Fibroblast of lung (primary cell): ENCODE measurements around the gene CYP19A1. TPM values are rescaled to one million over a fixed set of nuclear protein-coding genes. Genes with fewer than 3 reads are reported as not detected.

ENCODE experiments used
- DNase-seq, 2 donors: peaks; one replicate each; pipeline versions ENCODE4 v3.0.0 to v3.0.0-alpha.2; 2010; ENCODE audit warnings: low read depth in 2 of 2
- H2AFZ ChIP-seq: 2 replicates; pipeline ENCODE4 v1.5.1; 2012; ENCODE audit warnings: low read length, control low read depth, inconsistent platforms
- H3K27ac ChIP-seq: 2 replicates; pipeline ENCODE4 v1.5.1; 2011; ENCODE audit warnings: low read length, control low read depth; ENCODE audit not compliant: insufficient read depth
- H3K27me3 ChIP-seq: 2 replicates; pipeline ENCODE4 v1.5.1; 2011; ENCODE audit warnings: mild to moderate bottlenecking, low read length; ENCODE audit not compliant: control insufficient read depth, insufficient read depth
- H3K36me3 ChIP-seq: 2 replicates; pipeline ENCODE4 v1.5.1; 2011; ENCODE audit warnings: low read length; ENCODE audit not compliant: control insufficient read depth, insufficient read depth
- H3K4me1 ChIP-seq: 2 replicates; pipeline ENCODE4 v1.5.1; 2011; ENCODE audit warnings: low read length; ENCODE audit not compliant: control insufficient read depth, insufficient read depth; ENCODE audit errors: extremely low read depth
- H3K4me2 ChIP-seq: 2 replicates; pipeline ENCODE4 v1.5.1; 2011; ENCODE audit warnings: low read length, control low read depth; ENCODE audit not compliant: insufficient read depth; ENCODE audit errors: extremely low read depth
- H3K4me3 ChIP-seq, 4 experiments: fragments of 200-600 bp in 1 of 4; sonication (generic) in 1 of 4; replicated peaks in 1 of 4; 2 replicates each; pipeline ENCODE4 v1.5.1; 2011 to 2016; ENCODE audit warnings: low read length in 4 of 4, low read depth in 3 of 4, mild to moderate bottlenecking in 3 of 4, control low read depth in 2 of 4, inconsistent platforms in 1 of 4, mixed read lengths in 1 of 4; ENCODE audit not compliant: insufficient read depth in 1 of 4; ENCODE audit errors: control extremely low read depth in 1 of 4
- H3K79me2 ChIP-seq: 2 replicates; pipeline ENCODE4 v1.5.1; 2012; ENCODE audit warnings: mild to moderate bottlenecking, low read length, inconsistent platforms; ENCODE audit not compliant: control insufficient read depth, insufficient read depth
- H3K9ac ChIP-seq: 2 replicates; pipeline ENCODE4 v1.5.1; 2011; ENCODE audit warnings: mild to moderate bottlenecking, low read length, control low read depth; ENCODE audit not compliant: insufficient read depth
- H3K9me3 ChIP-seq: 2 replicates; pipeline ENCODE4 v1.5.1; 2012; ENCODE audit warnings: low read depth, low read length; ENCODE audit not compliant: control insufficient read depth, insufficient read depth
- H4K20me1 ChIP-seq: 2 replicates; pipeline ENCODE4 v1.5.1; 2011; ENCODE audit warnings: low read length; ENCODE audit not compliant: control insufficient read depth, insufficient read depth; ENCODE audit errors: extremely low read depth
- EZH2 ChIP-seq: IDR thresholded peaks from 2 replicates; pipeline ENCODE4 v1.5.1; 2012; ENCODE audit warnings: low read length, control low read depth, mild to moderate bottlenecking; ENCODE audit errors: missing control alignments
- polyA plus RNA-seq, 2 donors: library from polyadenylated mRNA; depleted of rRNA in 1 of 2; stranded (reverse) in 1 of 2; unstranded in 1 of 2; fragments of >200 nt; gene quantifications; 2 replicates each; pipeline ENCODE4 v1.2.1, GENCODE V29; 2011 to 2012; ENCODE audit warnings: missing spikeins in 1 of 2
- total RNA-seq: library from RNA; depleted of rRNA; stranded (reverse); fragments of >200 nt; gene quantifications from 2 replicates; pipeline ENCODE4 v1.2.1, GENCODE V29; 2014
- TF ChIP-seq, protein P1 (sequence below), 2 donors: IDR thresholded peaks in 1 of 2; conservative IDR thresholded peaks in 1 of 2; 1 replicate in 1 of 2; 2 replicates in 1 of 2; pipeline ENCODE4 v1.5.1; 2011 to 2012; ENCODE audit warnings: low read length in 2 of 2, control low read depth in 1 of 2, inconsistent platforms in 1 of 2, low read depth in 1 of 2, mild to moderate bottlenecking in 1 of 2

CYP19A1 gene
- total and polyA plus RNA-seq, 2 donors (not counting 1 experiment from before 2014, with no cell fraction given): 0.16 to 2.3 TPM

GRCh38 chr15:51377038-51377786 lies 38.8 kb upstream of the CYP19A1 start:
- no peaks in the 10 kb centered on the region for H3K27me3 ChIP-seq
- H3K36me3 ChIP-seq: no peaks in the 10 kb centered on the region
- H3K9me3 ChIP-seq: no peaks in the 10 kb centered on the region
- H3K4me3 ChIP-seq: peak overlapping the region in 1 of 4 experiments; percentile 37
- no peak overlapping the region for H3K9ac ChIP-seq
- peak overlapping the region; percentile 84 for H3K27ac ChIP-seq
- TF ChIP-seq EZH2: no peak
- TF ChIP-seq, protein P1, sequence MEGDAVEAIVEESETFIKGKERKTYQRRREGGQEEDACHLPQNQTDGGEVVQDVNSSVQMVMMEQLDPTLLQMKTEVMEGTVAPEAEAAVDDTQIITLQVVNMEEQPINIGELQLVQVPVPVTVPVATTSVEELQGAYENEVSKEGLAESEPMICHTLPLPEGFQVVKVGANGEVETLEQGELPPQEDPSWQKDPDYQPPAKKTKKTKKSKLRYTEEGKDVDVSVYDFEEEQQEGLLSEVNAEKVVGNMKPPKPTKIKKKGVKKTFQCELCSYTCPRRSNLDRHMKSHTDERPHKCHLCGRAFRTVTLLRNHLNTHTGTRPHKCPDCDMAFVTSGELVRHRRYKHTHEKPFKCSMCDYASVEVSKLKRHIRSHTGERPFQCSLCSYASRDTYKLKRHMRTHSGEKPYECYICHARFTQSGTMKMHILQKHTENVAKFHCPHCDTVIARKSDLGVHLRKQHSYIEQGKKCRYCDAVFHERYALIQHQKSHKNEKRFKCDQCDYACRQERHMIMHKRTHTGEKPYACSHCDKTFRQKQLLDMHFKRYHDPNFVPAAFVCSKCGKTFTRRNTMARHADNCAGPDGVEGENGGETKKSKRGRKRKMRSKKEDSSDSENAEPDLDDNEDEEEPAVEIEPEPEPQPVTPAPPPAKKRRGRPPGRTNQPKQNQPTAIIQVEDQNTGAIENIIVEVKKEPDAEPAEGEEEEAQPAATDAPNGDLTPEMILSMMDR (conservative IDR thresholded peaks at IDR 0.05 in 1 of 2, IDR thresholded peaks at IDR 0.05 in 1 of 2; ENCODE audit: low read depth in 1 of 2, low read length in 2 of 2): no peak
- DNase-seq: peak; percentile 83 to 94
- H3K4me2 ChIP-seq: peak overlapping the region; percentile 20
- H2AFZ ChIP-seq: no peak overlapping the region
- no peaks in the 10 kb centered on the region for H3K4me1 ChIP-seq
- H4K20me1 ChIP-seq: no peaks in the 10 kb centered on the region
- H3K79me2 ChIP-seq: no peaks in the 10 kb centered on the region

GRCh38 chr15:51375966-51376640 lies 37.7 kb upstream of the CYP19A1 start:
- no peaks in the 10 kb centered on the region for H3K79me2 ChIP-seq
- no peaks in the 10 kb centered on the region for H4K20me1 ChIP-seq
- H3K9me3 ChIP-seq: no peaks in the 10 kb centered on the region
- TF ChIP-seq, protein P1 (conservative IDR thresholded peaks at IDR 0.05 in 1 of 2, IDR thresholded peaks at IDR 0.05 in 1 of 2; ENCODE audit: low read depth in 1 of 2, low read length in 2 of 2): no peak
- TF ChIP-seq EZH2: no peak
- H3K27me3 ChIP-seq: no peaks in the 10 kb centered on the region
- peak overlapping the region; percentile 53 for H3K27ac ChIP-seq
- peak; percentile 52 to 67 for DNase-seq
- no peak overlapping the region for H2AFZ ChIP-seq
- H3K4me3 ChIP-seq: no peak overlapping the region
- no peaks in the 10 kb centered on the region for H3K36me3 ChIP-seq
- no peaks in the 10 kb centered on the region for H3K4me1 ChIP-seq
- H3K4me2 ChIP-seq: no peak overlapping the region
- no peak overlapping the region for H3K9ac ChIP-seq

- H3K9me3 ChIP-seq: no peaks in the 10 kb centered on the region
- DNase-seq: no peak
- H2AFZ ChIP-seq: no peak overlapping the region
- H3K4me2 ChIP-seq: no peak overlapping the region
- no peaks in the 10 kb centered on the region for H3K27me3 ChIP-seq
- H3K79me2 ChIP-seq: no peaks in the 10 kb centered on the region
- H3K9ac ChIP-seq: no peak overlapping the region
- peaks cover 6% of the 10 kb centered on the region for H3K4me1 ChIP-seq
- no peak overlapping the region for H3K4me3 ChIP-seq
- no peak for TF ChIP-seq EZH2
- TF ChIP-seq, protein P1 (conservative IDR thresholded peaks at IDR 0.05 in 1 of 2, IDR thresholded peaks at IDR 0.05 in 1 of 2; ENCODE audit: low read depth in 1 of 2, low read length in 2 of 2): no peak
- H3K27ac ChIP-seq: no peak overlapping the region
- no peaks in the 10 kb centered on the region for H4K20me1 ChIP-seq
- no peaks in the 10 kb centered on the region for H3K36me3 ChIP-seq
Measured at GRCh38 chr15:51374131-51374530, 35.7 kb upstream of the CYP19A1 start.
